HG02938 (cell line): ENCODE results near the gene SCRG1.

Source experiments
- ATAC-seq: cut with Tn5 transposase; IDR thresholded peaks from one replicate; pipeline ENCODE4 v1.9.1; 2021; ENCODE audit warnings: mild to moderate bottlenecking, moderate library complexity; ENCODE audit not compliant: unreplicated experiment

The SCRG1 gene

DNA sequence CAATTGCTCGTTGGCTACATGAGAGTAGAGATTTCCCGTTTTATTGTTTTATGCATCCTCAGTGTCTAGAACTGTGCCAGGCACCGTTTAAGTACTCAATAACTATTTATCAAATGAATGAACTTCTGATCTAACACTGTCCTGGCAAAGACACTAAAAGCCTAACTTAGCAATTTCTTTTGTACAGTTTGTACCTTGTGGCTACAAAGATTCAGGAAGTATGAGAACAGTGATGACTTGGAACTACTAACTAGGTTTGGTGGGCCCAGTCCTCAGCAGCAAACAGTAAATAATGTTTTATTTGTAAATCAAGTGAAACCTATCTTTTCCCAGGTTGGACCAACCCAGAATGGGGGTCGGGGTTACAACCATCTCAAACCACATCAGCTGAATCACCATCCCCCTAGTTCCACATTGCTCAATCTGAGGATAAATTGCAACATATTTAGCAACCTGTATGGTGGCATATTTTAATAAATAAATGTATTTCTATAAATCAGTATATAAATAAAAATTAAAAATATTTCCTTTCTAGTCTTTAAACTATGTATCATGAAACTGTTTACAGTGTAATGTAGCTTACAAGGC lies 12.3 kb upstream of the SCRG1 start:
- ATAC-seq = no peak

DNA sequence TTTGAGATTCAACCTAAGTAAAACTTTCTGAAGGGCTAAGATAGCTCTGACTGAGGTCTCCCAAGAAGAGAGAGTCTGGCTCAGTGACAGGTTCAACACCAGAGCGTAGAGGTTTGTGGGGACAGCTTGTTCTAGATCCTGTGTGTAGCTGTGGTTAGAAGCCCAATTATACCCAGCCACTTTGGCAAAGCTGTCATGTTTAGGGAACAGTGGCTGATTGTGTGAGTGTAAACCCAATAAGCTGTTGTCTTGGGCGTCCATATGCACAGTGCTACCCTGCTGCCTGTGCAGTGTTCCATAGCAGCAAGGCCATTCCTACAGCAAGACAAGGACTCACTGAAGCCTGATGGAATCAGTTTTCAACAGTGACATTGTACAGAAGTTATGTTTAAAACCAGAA lies 11.2 kb upstream of the SCRG1 start:
- no peak for ATAC-seq

DNA sequence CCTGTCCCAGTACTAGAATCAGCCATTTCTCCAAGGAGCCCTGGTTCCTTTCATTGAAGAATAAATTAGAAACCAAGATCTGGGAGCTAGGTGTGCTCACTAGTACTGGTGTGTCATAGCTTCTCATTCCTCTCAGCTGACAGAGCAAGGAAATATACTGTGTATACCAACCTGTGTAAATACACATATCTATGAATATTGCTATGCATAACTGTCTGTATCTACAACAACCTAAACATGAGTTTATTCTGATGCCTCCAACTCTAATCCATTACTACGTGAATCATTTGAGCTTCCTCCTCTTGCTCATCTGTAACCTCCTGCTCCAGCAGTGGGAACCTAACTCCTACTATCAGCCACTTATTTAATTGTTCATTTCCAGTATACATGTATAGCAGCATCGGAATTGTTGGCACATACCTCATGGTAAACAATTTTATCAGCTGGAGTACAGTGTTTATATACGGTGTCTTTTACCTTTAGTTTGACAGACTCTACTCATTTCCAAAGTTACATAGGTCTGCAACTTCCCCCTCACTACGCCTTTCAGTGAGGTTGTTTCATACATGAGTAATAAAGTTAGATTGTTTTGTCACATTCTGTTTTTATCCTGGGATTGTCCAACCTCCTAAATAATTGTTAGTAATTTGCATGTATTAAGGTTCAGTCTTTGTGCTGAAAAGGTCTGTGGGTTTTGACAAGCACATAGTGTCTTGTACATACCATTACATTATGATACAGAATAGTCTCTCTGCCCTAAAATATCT lies 7.1 kb upstream of the SCRG1 start:
- ATAC-seq = peak; percentile 70

DNA sequence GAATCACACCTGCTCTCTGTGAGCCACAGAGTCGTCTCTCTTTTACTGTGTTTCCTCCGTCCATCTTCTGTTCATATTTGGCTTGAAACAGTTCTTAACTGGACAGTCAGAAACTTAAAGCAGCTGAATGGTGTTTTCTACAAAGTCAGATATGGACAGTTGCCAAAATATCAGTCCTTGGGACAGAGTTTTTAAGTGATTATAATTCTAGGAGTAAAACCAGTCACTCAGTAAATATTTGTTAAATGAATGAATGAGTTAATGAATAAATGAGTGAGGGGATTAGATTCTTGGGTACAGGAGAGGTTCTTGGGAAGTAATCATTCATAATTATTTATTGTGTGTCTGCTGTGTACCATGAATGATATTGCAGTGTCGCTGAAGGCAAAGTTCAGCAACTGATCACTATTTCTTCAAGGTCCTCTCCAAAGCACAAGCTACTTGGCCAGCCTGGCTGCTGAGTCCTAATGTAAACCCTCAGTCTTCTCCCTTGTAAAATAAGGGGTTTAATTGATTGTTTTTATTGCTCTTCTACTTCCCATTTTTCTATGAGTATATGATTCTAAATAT lies 5.5 kb upstream of the SCRG1 start:
- ATAC-seq = no peak

DNA sequence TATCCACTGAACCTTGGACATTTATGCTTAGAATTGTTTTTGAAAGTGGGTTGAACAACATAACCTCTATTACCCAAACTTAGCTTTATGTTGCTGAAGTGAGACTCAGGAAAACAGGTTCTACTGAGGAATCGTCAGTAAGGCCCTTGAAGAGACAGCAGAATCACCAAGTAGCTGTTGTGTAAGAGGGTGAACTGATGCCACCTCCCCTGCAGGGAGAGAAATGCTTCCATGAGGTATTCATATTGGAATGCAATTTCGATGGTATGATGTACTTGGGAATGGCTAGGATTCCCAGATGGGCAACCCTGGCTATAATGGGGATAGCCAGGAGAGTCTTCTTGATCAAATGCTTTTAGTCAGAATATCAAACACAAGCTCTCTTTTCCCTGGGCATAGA lies 4.1 kb upstream of the SCRG1 start:
- no peak for ATAC-seq

DNA sequence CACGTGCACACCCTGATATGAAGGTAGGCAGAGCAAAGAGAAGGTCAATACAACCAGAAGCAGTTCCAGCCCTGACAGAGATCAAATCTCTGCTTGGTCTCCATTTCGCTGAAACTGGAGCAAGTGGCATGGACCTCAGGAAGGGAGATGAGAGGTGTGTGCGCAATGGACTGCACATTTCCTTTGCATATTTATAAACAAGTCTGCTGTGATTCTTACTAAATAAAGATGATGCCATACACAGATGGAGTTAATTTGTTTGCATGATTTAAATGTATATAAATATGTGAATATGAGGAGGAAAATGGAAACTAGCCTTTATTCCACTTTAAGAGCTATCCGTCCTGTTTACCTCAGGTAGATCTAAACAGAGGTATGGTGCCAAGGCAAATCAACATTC lies 2.1 kb upstream of the SCRG1 start:
- ATAC-seq = no peak

DNA sequence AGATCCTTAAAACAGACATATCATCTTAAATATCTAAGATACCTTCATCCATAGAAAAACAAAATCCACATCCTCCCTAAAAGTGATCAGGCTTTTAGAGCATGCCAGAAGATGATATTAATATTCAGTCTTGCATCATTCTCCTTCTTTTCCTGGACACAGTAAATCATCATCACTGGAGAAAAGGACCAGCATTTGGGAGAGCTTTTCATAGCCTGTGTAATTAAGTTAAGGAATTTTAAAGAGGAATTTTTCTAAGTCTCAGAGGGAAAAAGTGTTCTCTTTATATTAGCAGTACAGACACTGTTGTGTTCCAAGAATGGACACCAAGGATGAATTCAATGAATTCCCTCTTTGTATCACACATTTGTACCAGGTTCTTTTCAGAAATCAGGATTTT lies 696 bp downstream of the SCRG1 start:
- no peak for ATAC-seq

DNA sequence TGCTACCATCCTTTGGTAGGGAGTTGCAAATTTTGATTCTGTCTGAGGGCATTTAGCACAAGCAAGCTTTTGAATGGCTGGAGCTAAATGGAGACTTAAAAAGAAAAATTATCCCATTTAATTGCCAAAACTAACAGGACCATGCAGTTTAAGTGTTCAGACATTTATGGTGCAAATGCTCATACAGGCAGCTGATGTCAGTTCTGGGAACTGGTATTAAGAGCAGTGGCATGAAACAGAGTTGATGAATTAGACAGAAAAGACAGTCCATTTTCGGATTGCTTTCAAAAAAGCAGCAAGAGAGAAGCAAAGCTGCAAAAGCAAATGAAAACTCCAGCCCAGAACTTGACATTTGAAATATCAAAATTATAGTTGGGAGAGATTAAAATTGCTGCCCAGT lies 1.3 kb downstream of the SCRG1 start:
- no peak for ATAC-seq

DNA sequence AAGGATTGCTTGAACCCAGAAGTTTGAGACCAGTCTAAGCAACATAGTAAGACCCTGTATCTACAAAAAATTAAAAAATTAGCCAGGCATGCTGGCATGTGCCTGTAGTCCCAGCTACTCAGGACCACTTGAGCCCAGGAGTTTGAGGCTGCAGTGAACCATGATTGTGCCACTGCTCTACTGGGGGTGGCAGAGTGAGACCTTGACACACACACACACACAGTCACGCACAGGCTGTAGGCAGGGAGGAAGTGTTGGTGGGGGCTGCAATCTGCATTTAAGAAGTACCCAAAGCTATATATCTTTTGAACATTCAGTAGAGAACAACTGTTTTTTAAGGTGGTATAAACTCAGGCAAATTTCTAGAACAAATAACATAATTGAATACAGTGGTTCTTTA lies 7.2 kb downstream of the SCRG1 start:
- ATAC-seq = no peak

DNA sequence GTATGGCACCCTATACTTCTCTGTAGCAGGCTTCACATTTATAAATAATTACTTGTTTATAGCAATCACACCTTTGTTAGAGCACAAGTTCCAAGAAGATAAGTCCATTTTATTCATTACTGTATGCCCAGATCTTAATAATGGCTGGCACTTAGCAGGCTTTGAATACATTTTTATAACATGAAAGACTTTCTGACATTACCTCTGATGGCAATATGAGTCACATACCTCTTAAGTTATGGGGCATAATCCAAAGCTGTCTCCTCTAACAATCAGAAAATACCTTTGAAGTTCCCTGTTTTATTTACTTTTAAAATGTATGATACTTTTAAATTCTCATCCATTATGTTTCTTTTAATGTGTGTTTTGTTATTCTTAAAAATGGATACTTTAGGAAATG lies 12.2 kb downstream of the SCRG1 start:
- ATAC-seq = no peak

DNA sequence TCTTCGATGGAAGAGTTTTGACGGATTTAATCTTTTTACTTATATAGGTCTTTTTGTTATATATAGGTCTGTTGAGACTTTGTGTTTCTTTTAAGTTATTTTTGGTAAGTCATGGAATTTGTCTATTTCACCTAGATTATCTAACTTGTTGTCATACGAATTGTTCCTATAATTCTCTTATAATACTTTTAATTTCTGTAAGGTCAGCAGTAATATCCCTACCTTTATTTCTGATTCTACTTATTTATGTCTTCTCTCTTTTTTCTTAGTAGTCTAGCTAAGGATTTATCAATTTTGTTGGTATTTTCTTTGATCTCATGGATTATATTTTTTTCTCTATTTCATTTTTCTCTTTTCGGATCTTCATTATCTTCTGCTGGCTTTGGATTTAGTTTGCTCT lies 16.6 kb downstream of the SCRG1 start:
- no peak for ATAC-seq

DNA sequence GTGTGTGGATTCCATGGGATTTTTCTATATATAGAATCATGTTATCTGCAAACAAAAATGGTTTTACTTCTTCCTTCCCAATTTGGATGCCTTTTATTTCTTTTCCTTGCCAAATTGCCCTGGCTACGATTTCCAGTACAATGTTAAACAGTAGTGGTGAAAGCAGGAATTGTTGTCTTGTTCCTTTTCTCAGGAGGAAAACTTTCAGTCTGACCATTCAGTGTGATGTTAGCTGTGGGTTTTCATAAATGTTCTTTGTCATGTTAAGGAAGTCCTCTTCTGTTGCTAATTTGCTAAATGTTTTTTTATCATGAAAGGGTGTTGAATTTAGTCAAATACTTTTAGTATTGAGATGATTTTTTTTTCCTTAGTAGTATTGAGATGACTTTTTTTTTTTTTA lies 17.3 kb downstream of the SCRG1 start:
- ATAC-seq = no peak

DNA sequence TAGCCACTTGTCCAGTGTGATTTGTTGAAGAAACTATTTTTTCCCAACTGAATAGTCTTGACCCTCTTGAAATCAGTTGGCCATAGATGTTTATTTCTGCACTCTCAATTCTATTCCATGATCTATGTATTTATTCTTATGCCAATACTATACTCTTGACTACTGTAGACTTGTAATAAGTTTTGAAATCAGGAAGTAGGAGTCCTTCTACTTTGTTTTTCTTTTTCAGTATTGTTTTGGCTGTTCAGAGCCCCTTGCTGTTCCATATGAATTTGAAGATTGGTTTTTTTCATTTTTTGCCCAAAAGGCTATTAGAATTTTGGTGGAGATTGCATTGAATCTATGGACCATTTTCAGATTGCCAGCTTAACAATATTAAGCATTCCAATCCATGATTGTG lies 17.9 kb downstream of the SCRG1 start:
- no peak for ATAC-seq

DNA sequence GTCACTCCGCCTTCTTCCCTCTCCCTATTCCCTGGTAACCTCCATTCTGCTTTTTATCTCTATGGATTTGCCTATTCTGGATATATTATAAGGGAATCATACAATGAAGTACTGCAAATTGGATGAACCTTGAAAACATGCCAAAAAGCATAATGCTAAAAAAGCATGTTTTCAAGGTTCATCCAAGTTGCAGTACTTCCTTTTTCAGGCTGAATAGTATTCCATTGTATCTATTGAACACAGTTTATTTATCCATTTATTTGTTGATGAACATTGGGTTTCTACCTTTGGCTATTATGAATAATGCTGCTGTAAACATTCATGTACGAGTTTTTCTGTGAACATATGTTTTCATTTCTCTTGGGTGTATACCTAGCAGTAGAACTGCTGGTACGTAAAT lies 19.0 kb downstream of the SCRG1 start:
- no peak for ATAC-seq

DNA sequence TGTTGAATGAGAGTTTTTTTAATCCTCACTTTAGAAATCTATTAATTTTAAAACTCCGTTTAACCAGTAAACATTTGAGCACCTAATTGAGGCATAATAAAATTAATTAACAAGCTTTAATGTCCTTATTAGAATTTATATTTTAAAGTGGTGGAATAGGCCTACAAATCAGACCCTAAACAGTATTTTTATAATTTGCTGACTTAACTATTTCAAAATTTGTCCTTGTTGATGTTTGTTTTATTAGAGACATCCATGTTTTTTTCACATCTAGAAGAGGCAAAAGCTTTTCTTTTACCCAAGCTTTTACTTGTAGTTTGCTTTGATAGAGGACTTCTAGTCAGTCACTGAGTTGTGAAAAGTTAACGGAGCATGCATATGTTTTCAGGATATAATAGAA lies 24.3 kb downstream of the SCRG1 start:
- no peak for ATAC-seq

DNA sequence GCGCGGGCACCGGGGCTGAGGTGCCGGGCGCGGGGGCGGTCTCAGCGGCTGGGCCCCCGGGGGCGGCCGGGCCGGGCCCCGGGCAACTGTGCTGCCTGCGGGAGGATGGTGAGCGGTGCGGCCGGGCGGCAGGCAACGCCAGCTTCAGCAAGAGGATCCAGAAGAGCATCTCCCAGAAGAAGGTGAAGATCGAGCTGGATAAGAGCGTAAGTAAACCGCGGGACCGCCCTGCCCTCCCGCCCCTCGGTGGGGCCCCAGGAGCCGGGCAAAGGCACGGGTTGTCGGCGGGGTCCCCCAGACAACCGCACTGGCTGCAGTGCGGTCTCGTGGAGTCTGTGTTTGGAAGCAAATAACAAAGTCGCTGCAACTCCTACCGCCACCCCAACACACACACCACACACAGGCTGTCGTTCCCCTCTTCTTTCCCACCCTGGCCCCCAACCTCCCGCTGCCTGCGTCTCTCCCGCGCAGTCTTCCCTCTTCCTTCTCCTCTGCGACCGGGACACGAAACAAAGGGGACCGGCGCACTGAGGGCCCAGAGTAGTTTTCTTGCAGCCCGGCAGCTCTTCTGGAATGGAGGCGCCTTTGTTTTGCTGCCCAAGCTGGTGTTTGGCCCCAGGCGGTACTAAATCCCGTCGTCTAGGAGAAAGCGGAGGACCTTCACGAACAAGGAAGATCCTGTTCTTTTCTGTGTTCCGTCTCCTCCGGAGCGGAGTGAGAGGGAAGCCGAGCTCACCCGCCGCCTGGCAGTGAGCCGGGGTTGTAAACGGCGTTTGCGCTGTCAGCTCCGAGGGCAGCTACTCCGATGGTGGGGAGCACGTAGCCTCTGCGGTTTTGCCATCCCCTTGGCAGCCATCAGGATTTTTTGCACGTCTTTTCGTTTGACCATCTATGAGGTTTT lies 27.4 kb downstream of the SCRG1 start:
- peak; percentile 12 for ATAC-seq

DNA sequence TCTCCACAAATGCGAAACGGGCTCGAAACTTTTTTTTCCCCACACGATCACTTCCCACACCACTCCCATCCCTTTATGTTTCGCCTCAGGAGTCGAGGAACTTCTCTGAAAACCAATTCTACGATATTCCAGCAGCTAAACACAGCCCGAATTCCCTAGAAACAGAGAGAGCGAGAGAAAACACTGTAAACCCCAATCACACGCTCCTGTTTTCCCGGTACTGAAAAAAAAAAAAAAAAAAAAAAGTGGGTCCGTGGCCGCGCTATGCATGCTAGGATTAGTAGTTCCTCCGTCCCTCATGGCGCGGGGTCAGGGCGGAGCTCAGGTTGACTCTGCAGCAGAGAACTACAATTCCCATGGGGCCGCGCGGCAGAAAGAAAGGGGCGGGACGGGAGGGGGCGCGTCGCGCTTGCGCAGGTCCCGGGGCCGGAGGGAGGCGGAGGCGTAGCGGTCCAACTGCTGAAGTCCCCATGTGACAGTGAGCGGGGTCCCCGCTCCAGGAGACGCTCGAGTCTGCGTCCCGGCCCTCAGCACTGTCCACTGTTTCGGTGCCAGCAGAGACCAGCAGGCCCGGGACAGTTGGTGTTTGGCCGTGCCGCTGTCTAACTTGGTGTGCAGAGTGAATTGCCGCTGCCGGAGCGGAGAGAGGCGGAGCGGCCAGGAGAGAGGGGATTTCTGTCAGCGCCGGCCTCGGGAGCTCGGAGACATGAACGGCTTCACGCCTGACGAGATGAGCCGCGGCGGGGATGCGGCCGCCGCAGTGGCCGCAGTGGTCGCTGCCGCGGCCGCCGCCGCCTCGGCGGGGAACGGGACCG lies 28.2 kb downstream of the SCRG1 start, which contains the start of gene SAP30:
TSS of gene SAP30 (plus strand) at position 478 of the 815 bp plus-strand sequence. CDS start at position 707, 229 bp downstream.
- peak; percentile 71 for ATAC-seq

DNA sequence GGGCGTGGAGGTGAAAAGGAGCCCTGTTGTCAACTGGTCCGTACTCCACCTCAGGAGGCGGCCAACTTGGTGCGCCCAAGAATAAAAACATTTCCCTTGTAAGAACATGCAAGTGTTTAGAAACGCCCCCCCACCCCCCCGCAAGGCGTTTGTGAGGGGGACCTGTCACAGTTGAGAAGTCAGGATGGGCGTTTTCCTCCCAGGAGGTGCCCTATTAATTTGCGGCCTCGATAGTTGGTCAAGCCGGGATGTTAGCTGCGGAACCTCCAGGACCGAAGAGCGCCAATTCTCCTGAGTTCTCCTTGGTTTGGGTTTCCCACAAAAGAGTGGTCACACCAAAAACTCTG lies 28.8 kb downstream of the SCRG1 start:
- ATAC-seq = peak; percentile 8

DNA sequence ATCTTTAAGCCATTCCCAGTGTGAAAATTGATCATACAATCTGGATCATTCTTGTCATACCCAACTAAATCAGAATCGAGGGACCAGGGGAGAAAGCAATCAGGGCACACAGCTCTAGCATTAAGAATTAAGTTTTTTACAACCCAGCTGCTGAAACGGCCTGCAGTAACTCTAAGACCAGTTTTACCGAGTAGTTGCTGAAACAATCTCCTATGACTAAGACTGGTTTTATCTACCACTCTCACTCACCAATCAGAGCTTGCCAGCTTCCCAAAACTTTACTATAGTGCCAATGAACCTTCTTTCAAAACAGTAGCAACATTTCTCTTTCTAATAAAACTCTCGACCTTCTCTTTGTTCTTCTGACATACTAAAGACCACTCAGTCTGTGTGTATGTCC lies 31.0 kb downstream of the SCRG1 start:
- ATAC-seq = no peak

DNA sequence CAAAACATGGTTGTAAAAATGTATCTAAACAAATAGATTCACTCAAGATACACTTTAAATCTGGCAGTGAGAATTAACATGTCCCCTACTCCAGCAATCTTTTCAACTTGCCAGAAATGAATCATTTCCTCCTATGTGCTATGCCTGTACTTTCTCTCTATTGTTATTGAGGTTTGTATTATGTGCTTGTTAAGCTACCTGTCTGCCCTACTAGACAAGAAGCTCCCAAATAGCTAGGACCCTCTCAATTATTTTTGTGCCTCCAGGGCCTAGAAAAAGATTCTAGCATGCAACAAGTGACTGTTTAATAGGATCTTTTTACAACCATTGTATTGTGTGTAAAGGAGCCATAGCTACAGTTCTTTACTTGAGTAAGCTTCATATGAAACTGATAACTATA lies 31.6 kb downstream of the SCRG1 start:
- ATAC-seq = peak; percentile 26
